AG09309 (cell line): ENCODE measurements around the gene UMOD.
A peak's percentile ranks its signal among the peaks of the same experiment; 100 is the strongest.

Experiments used
- DNase-seq: peaks from one replicate; pipeline ENCODE4 v3.0.0-alpha.2; 2010; ENCODE audit warnings: low read depth
- H3K4me3 ChIP-seq: 2 replicates; pipeline ENCODE4 v1.5.1; 2011; ENCODE audit warnings: mild to moderate bottlenecking, low read depth, low read length, moderate library complexity; ENCODE audit not compliant: control insufficient read depth
- CTCF ChIP-seq: IDR thresholded peaks from 2 replicates; pipeline ENCODE4 v1.5.1; 2011; ENCODE audit warnings: mild to moderate bottlenecking, low read depth, low read length, inconsistent platforms; ENCODE audit not compliant: insufficient read depth, control insufficient read depth; ENCODE audit errors: missing control alignments

UMOD gene

GRCh38 chr16:20383106-20384029, 30.9 kb upstream of the UMOD start:
- H3K4me3 ChIP-seq = no peak overlapping the region
- peak; percentile 17 for DNase-seq
- peak; percentile 84 for TF ChIP-seq CTCF

- DNase-seq = no peak
- no peak for TF ChIP-seq CTCF
- no peak overlapping the region for H3K4me3 ChIP-seq
Observed at GRCh38 chr16:20382202-20382948, 29.9 kb upstream of the UMOD start.

- no peak overlapping the region for H3K4me3 ChIP-seq
- DNase-seq = no peak
- TF ChIP-seq CTCF = no peak
Observed at GRCh38 chr16:20380782-20381181, 28.3 kb upstream of the UMOD start.

GRCh38 chr16:20377181-20377580, 24.7 kb upstream of the UMOD start:
- H3K4me3 ChIP-seq = no peak overlapping the region
- no peak for DNase-seq
- TF ChIP-seq CTCF = no peak

- TF ChIP-seq CTCF = no peak
- no peak for DNase-seq
Observed at GRCh38 chr16:20372701-20373100, 20.2 kb upstream of the UMOD start.

GRCh38 chr16:20369452-20370054, 17.0 kb upstream of the UMOD start:
- no peak for DNase-seq
- no peak for TF ChIP-seq CTCF
- H3K4me3 ChIP-seq = no peak overlapping the region

More at GRCh38 chr16:20372701-20373100, 20.2 kb upstream of the UMOD start:
- no peak overlapping the region for H3K4me3 ChIP-seq
